ENCODE data around the gene SLC25A19.

Gene SLC25A19

GRCh38 chr17:75239778-75240393, 49.3 kb downstream of the SLC25A19 start:
- H3K9me3 Mint-ChIP-seq = no peaks in the 10 kb centered on the region
- peaks cover 70% of the 10 kb centered on the region for H3K36me3 Mint-ChIP-seq (ENCODE audit: insufficient read depth)
- peak overlapping the region in 1 of 2 donors; percentile 36 for H3K4me3 Mint-ChIP-seq
- no peak for ATAC-seq (replicated peaks)
- peaks cover 30 to 43% of the 10 kb centered on the region in 2 donors for H3K4me1 Mint-ChIP-seq (ENCODE audit: low read depth in 2 of 2)
- no peak for DNase-seq
- H3K27ac Mint-ChIP-seq = peak overlapping the region; percentile 59 to 92
- no peaks in the 10 kb centered on the region for H3K27me3 Mint-ChIP-seq

DNA sequence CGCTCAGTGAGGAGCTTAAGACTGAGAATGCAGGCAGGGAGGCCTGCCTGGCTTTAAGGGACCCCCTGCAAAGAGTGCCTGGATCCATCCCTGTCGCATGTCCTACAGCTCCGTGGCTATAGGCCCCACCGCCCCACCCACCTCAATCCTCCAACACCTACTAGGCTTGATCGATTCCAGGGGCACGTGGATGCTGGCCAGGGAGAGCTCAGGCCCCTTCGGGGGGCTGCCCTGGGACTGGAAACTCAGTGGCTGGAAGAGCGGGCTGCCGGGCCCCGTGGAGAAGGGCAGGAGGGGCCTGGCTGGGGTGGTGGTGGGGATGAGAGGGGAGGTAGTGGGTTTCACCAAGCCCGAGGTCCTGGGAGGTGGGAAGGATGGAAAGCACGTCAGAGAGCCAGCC, 50.0 kb downstream of the SLC25A19 start:
- H3K27me3 Mint-ChIP-seq = no peaks in the 10 kb centered on the region
- no peaks in the 10 kb centered on the region for H3K9me3 Mint-ChIP-seq
- DNase-seq = no peak
- no peak for ATAC-seq (replicated peaks)
- peak overlapping the region in 1 of 2 donors; percentile 22 for H3K4me3 Mint-ChIP-seq
- H3K36me3 Mint-ChIP-seq (ENCODE audit: insufficient read depth) = peaks cover 72% of the 10 kb centered on the region
- peak overlapping the region; percentile 59 to 78 for H3K27ac Mint-ChIP-seq
- H3K4me1 Mint-ChIP-seq (ENCODE audit: low read depth in 2 of 2) = peaks cover 30 to 38% of the 10 kb centered on the region in 2 donors

DNA sequence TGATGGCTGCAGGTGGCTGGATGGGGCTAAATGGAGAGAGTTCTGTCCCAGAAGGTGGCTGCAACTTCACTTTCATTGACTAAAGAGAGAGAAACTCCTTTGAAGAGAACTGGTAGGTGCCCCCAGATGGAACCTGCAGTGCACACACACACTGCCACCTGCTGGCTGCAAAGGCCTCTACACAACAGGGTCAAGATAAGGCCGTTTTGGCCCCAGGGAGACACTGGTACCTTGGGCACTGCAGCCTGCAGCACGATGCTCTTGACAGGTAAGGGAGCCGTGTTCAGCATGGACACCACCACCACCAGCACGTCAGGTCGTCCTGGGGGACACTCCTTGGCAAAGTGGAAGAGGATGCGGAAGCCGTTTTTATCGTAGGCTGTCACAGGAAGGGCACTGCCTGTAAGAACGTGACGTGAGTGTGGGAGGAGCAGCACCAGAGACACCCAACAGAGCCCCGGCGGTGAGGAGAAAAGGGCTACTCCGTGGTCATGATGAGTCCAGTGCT, 50.5 kb downstream of the SLC25A19 start:
- Mint-ChIP-seq H3K27me3 (no peaks in the 10 kb centered on the region), H3K4me3 (peak overlapping the region in 1 of 2 donors; percentile 22), H3K9me3 (no peaks in the 10 kb centered on the region), H3K4me1 (ENCODE audit: low read depth in 2 of 2) (peaks cover 30 to 34% of the 10 kb centered on the region in 2 donors), H3K36me3 (ENCODE audit: insufficient read depth) (peaks cover 75% of the 10 kb centered on the region), H3K27ac (peak overlapping the region; percentile 59 to 78)
- ATAC-seq (replicated peaks) = peak; percentile 34
- DNase-seq = peak; percentile 42 to 53 (median 50)

- H3K4me3 Mint-ChIP-seq = no peak overlapping the region
- H3K27me3 Mint-ChIP-seq = no peaks in the 10 kb centered on the region
- H3K27ac Mint-ChIP-seq = peak overlapping the region; percentile 59 to 78
- peaks cover 72% of the 10 kb centered on the region for H3K36me3 Mint-ChIP-seq (ENCODE audit: insufficient read depth)
- ATAC-seq (replicated peaks) = no peak
- H3K4me1 Mint-ChIP-seq (ENCODE audit: low read depth in 2 of 2) = peaks cover 25 to 27% of the 10 kb centered on the region in 2 donors
- no peaks in the 10 kb centered on the region for H3K9me3 Mint-ChIP-seq
- no peak for DNase-seq
These were observed 51.1 kb downstream of the SLC25A19 start for GRCh38 chr17:75238020-75238580.

DNA sequence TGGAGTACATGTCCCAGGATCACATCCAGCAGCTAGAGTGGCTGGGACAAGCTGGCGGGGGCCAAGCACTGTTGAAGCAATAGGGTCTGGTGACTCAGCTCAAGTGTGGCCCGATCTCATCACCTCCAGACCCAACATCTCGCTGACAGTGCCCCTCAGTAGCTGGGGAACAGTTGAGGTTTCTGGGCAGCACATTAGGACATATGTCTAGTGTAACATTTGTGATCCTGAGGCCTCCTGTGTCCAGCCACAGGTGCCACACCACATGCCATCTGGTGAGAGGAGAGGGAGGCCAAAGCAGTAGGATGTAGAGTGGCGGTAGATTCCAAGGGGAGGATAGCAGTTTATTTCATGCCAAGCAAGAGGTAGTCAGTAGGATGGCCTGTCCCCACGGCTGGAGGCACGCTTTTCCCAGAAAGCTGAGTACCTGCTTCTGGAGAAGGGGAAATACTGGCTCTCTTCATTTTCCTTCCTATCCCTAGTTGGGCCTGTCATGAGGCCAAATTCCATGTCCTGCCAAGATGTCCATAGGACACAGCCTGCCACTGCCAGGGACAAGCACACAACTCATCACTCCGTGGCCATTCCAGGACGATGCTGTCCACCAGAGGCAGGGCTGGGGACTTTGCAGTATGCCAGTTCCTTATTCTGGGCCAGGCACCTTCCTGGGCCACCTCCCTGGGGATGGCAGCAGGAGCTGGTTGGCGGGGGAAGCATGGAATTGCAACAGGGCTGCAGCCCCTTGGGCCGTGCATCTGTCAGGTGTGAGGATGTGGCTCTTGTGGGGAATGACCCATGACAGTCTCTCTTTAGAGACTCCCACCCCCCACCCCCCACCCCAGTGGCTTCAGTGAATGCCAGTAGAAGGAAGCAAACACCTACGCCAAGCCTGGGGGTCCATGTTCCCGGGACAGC, 51.9 kb downstream of the SLC25A19 start:
- Mint-ChIP-seq H3K4me1 (ENCODE audit: low read depth in 2 of 2) (peaks cover 18 to 20% of the 10 kb centered on the region in 2 donors), H3K9me3 (no peaks in the 10 kb centered on the region), H3K27ac (peak overlapping the region in 1 of 2 donors; percentile 62), H3K36me3 (ENCODE audit: insufficient read depth) (peaks cover 74% of the 10 kb centered on the region), H3K4me3 (no peak overlapping the region), H3K27me3 (no peaks in the 10 kb centered on the region)
- no peak for DNase-seq
- no peak for ATAC-seq (replicated peaks)

DNA sequence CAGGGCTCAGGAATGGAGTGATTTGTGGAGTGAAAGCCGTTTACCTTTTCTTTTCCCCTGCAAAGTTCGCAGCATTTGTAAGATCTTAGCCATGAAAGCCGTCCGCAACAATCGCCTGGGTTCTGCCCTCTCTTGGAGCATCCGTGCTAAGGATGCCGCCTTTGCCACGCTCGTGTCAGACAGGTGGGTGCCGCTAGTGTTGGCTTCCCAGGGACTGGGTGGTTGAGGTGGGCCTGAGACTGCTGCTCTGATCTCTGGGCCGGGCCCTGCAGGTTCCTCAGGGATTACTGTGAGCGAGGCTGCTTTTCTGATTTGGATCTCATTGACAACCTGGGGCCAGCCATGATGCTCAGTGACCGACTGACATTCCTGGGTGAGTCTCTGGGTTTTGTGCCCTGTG, 56.4 kb downstream of the SLC25A19 start:
- Mint-ChIP-seq H3K27me3 (no peaks in the 10 kb centered on the region), H3K4me3 (no peak overlapping the region), H3K9me3 (no peaks in the 10 kb centered on the region), H3K4me1 (ENCODE audit: low read depth in 2 of 2) (no peaks in the 10 kb centered on the region), H3K36me3 (ENCODE audit: insufficient read depth) (peaks cover 76% of the 10 kb centered on the region), H3K27ac (no peak overlapping the region)
- DNase-seq (no peak), ATAC-seq (replicated peaks) (no peak)

- Mint-ChIP-seq H3K4me1 (ENCODE audit: low read depth in 2 of 2) (no peaks in the 10 kb centered on the region), H3K4me3 (no peak overlapping the region), H3K9me3 (no peaks in the 10 kb centered on the region), H3K36me3 (ENCODE audit: insufficient read depth) (peaks cover 74% of the 10 kb centered on the region), H3K27me3 (no peaks in the 10 kb centered on the region), H3K27ac (no peak overlapping the region)
- no peak for ATAC-seq (replicated peaks)
- DNase-seq = no peak
These were observed 57.3 kb downstream of the SLC25A19 start for GRCh38 chr17:75231741-75232464.

DNA sequence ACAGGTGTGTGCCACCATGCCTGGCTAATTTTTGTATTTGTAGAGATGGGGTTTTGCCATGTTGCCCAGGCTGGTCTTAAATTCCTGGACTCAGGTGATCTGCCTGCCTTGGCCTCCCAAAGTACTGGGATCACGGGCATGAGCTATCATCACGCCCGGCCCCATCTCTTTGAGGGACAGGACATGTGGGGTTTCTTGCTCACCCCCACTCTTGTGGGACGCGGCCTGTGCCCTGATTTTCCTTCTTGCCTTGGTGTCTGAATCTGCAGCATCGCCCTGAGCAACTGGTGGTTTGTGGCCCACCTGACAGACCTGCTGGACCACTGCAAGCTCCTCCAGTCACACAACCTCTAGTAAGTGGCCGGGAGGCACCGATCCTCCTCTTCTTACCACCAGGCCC, 58.2 kb downstream of the SLC25A19 start:
- H3K27me3 Mint-ChIP-seq = no peaks in the 10 kb centered on the region
- H3K4me3 Mint-ChIP-seq = no peak overlapping the region
- DNase-seq (no peak), ATAC-seq (replicated peaks) (no peak)
- H3K36me3 Mint-ChIP-seq (ENCODE audit: insufficient read depth) = peaks cover 67% of the 10 kb centered on the region
- H3K27ac Mint-ChIP-seq = no peak overlapping the region
- H3K4me1 Mint-ChIP-seq (ENCODE audit: low read depth in 2 of 2) = no peaks in the 10 kb centered on the region
- H3K9me3 Mint-ChIP-seq = no peaks in the 10 kb centered on the region

- no peak for DNase-seq
- H3K4me3 Mint-ChIP-seq = no peak overlapping the region
- H3K27ac Mint-ChIP-seq = peak overlapping the region in 1 of 2 donors; percentile 17
- no peaks in the 10 kb centered on the region for H3K4me1 Mint-ChIP-seq (ENCODE audit: low read depth in 2 of 2)
- H3K9me3 Mint-ChIP-seq = no peaks in the 10 kb centered on the region
- H3K27me3 Mint-ChIP-seq = no peaks in the 10 kb centered on the region
- ATAC-seq (replicated peaks) = no peak
- peaks cover 45% of the 10 kb centered on the region for H3K36me3 Mint-ChIP-seq (ENCODE audit: insufficient read depth)
These were observed 60.4 kb downstream of the SLC25A19 start for GRCh38 chr17:75228847-75229246.

DNA sequence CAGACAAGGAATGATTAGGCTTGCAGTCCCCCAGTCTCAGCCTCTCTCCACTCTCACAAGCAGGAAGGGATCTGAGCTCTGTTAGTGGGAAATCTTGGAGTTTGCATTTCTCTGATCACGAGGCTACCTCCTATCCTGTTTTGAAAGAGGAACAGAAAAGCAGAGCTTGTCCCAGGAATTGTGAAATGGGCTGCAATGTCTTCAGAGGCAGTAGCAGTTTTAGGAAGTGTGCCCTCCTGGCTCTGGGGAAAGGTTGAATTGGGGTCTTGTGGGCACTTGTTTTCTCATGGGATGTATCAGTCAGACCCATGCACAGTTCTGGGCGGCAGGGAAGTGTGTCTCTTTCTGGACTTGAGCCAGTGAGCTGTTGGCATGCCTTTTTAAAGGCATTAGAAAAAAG, 60.9 kb downstream of the SLC25A19 start:
- H3K4me3 Mint-ChIP-seq = no peak overlapping the region
- H3K27ac Mint-ChIP-seq = no peak overlapping the region
- no peak for ATAC-seq (replicated peaks)
- no peaks in the 10 kb centered on the region for H3K27me3 Mint-ChIP-seq
- no peak for DNase-seq
- no peaks in the 10 kb centered on the region for H3K9me3 Mint-ChIP-seq
- H3K36me3 Mint-ChIP-seq (ENCODE audit: insufficient read depth) = peaks cover 45% of the 10 kb centered on the region
- H3K4me1 Mint-ChIP-seq (ENCODE audit: low read depth in 2 of 2) = no peaks in the 10 kb centered on the region

- Mint-ChIP-seq H3K4me1 (ENCODE audit: low read depth in 2 of 2) (no peaks in the 10 kb centered on the region), H3K36me3 (ENCODE audit: insufficient read depth) (peaks cover 45% of the 10 kb centered on the region), H3K27me3 (no peaks in the 10 kb centered on the region), H3K4me3 (no peak overlapping the region), H3K27ac (no peak overlapping the region), H3K9me3 (no peaks in the 10 kb centered on the region)
- DNase-seq (no peak), ATAC-seq (replicated peaks) (no peak)
These were observed 61.5 kb downstream of the SLC25A19 start for GRCh38 chr17:75227729-75228128.

- Mint-ChIP-seq H3K9me3 (no peaks in the 10 kb centered on the region), H3K27ac (peak overlapping the region; percentile 20 to 52), H3K4me3 (no peak overlapping the region), H3K27me3 (no peaks in the 10 kb centered on the region), H3K36me3 (ENCODE audit: insufficient read depth) (peaks cover 41% of the 10 kb centered on the region), H3K4me1 (ENCODE audit: low read depth in 2 of 2) (peaks cover 2 to 4% of the 10 kb centered on the region in 2 donors)
- ATAC-seq (replicated peaks) = no peak
- no peak for DNase-seq
These were observed 64.2 kb downstream of the SLC25A19 start for GRCh38 chr17:75225016-75225415.
